DND-41 (cell line): ENCODE measurements around the gene HNRNPA2B1.

Source experiments
- ATAC-seq: fragments of 200-7000 bp; cut with Tn5 transposase; 3 replicates; pipeline ENCODE4 v1.9.1; 2021; ENCODE audit warnings: low read depth; ENCODE audit not compliant: insufficient read depth
- DNase-seq: peaks from one replicate; pipeline ENCODE4 v3.0.0-alpha.2; 2020
- H2AFZ ChIP-seq: 2 replicates; pipeline ENCODE4 v1.6.0; 2012; ENCODE audit warnings: low read depth, low read length
- H3K27ac ChIP-seq: 2 replicates; pipeline ENCODE4 v1.5.1; 2012; ENCODE audit warnings: low read length, inconsistent platforms
- H3K27me3 ChIP-seq: fragments of 200-600 bp; sonication (generic); 2 replicates; pipeline ENCODE4 v1.6.0; 2012; ENCODE audit warnings: low read length, mild to moderate bottlenecking, inconsistent platforms; ENCODE audit not compliant: insufficient read depth, poor library complexity
- H3K36me3 ChIP-seq: 2 replicates; pipeline ENCODE4 v1.5.1; 2012; ENCODE audit warnings: low read length, inconsistent platforms; ENCODE audit not compliant: insufficient read depth
- H3K4me1 ChIP-seq: 2 replicates; pipeline ENCODE4 v1.5.1; 2012; ENCODE audit warnings: mild to moderate bottlenecking, low read length; ENCODE audit not compliant: insufficient read depth
- H3K4me2 ChIP-seq: 2 replicates; pipeline ENCODE4 v1.6.0; 2012; ENCODE audit warnings: mild to moderate bottlenecking, moderate library complexity, low read length, inconsistent platforms; ENCODE audit not compliant: insufficient read depth
- H3K4me3 ChIP-seq, 2 experiments: fragments of 200-600 bp in 1 of 2; shearing (Covaris generic) in 1 of 2; 2 replicates each; pipeline ENCODE4 v1.5.1; 2012 to 2016; ENCODE audit warnings: inconsistent platforms in 2 of 2, low read length in 2 of 2, mild to moderate bottlenecking in 2 of 2, low read depth in 1 of 2, moderate library complexity in 1 of 2
- H3K79me2 ChIP-seq: 2 replicates; pipeline ENCODE4 v1.6.0; 2012; ENCODE audit warnings: low read length, inconsistent platforms; ENCODE audit not compliant: insufficient read depth
- H3K9ac ChIP-seq: 2 replicates; pipeline ENCODE4 v1.6.0; 2012; ENCODE audit warnings: low read depth, mild to moderate bottlenecking, inconsistent platforms, low read length, moderate library complexity
- H3K9me3 ChIP-seq: 2 replicates; pipeline ENCODE4 v1.5.1; 2012; ENCODE audit warnings: low read length, moderate library complexity, mild to moderate bottlenecking, inconsistent platforms; ENCODE audit not compliant: insufficient read depth, severe bottlenecking
- H4K20me1 ChIP-seq: 2 replicates; pipeline ENCODE4 v1.6.0; 2012; ENCODE audit warnings: low read length; ENCODE audit not compliant: insufficient read depth
- EZH2 ChIP-seq: IDR thresholded peaks from 3 replicates; pipeline ENCODE4 v1.6.1; 2012; ENCODE audit warnings: borderline replicate concordance, low read depth, mild to moderate bottlenecking, moderate library complexity, low read length, inconsistent platforms; ENCODE audit not compliant: severe bottlenecking
- TF ChIP-seq, protein P1 (sequence below): IDR thresholded peaks from 2 replicates; pipeline ENCODE4 v1.5.1; 2012; ENCODE audit warnings: borderline replicate concordance, low read length, moderate library complexity, mild to moderate bottlenecking; ENCODE audit not compliant: poor library complexity, severe bottlenecking; ENCODE audit errors: extremely low read depth

The HNRNPA2B1 gene

GRCh38 chr7:26213807-26214515, 13.4 kb upstream of the HNRNPA2B1 start:
- TF ChIP-seq, protein P1, sequence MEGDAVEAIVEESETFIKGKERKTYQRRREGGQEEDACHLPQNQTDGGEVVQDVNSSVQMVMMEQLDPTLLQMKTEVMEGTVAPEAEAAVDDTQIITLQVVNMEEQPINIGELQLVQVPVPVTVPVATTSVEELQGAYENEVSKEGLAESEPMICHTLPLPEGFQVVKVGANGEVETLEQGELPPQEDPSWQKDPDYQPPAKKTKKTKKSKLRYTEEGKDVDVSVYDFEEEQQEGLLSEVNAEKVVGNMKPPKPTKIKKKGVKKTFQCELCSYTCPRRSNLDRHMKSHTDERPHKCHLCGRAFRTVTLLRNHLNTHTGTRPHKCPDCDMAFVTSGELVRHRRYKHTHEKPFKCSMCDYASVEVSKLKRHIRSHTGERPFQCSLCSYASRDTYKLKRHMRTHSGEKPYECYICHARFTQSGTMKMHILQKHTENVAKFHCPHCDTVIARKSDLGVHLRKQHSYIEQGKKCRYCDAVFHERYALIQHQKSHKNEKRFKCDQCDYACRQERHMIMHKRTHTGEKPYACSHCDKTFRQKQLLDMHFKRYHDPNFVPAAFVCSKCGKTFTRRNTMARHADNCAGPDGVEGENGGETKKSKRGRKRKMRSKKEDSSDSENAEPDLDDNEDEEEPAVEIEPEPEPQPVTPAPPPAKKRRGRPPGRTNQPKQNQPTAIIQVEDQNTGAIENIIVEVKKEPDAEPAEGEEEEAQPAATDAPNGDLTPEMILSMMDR: no peak
- TF ChIP-seq EZH2: no peak
- ATAC-seq: peak; percentile 23; the same call in 1 of the 3 replicates
- H3K9ac ChIP-seq: no peak overlapping the region

DNA sequence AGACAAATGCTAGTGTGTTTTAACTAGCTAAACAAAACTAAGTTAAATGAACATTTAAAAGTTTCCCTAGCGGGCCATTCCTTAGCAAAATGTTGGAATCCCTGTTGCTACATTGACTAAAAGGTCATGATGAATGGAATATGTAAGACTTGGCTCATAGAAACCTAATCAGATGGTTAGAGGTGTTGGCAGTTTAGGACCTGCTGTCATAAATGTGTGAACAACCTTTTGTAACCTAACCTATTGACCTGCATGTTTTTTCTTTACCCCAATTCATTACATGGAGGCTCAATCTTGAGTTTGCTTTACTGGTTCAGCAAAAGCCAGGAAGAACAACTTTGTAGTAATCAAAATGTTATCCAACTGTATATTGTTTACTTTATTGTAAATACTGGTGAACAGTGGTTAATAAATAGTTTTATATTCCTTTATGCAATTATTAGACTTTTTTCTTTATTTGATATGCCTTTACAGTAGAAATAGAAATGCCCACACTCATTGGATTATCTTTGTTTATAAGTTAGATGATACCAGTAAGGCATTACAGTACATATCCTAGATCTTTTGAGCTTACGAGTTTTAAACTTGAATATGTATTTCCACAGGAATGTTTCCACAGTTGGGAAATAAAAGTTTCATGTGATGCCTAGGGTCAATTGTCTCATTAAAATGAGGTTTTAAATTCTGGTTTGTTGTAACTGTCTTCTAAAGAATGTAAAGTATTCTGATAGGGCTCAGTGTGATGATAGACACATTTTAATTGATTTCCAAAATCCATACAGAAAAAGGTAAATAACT, 12.6 kb upstream of the HNRNPA2B1 start:
- H3K4me2 ChIP-seq: no peak overlapping the region
- H3K4me1 ChIP-seq: peaks cover 9% of the 10 kb centered on the region; the same call in 1 of the 2 replicates
- peaks cover 26% of the 10 kb centered on the region; the same call in 1 of the 2 replicates for H4K20me1 ChIP-seq
- ATAC-seq: no peak
- H3K9ac ChIP-seq: no peak overlapping the region
- H3K4me3 ChIP-seq: no peak overlapping the region
- no peak for DNase-seq
- no peak overlapping the region for H3K27ac ChIP-seq
- H3K79me2 ChIP-seq: peaks cover 33% of the 10 kb centered on the region
- TF ChIP-seq, protein P1: no peak
- no peak for TF ChIP-seq EZH2
- peaks cover 49% of the 10 kb centered on the region for H3K36me3 ChIP-seq
- H3K27me3 ChIP-seq: no peaks in the 10 kb centered on the region
- H2AFZ ChIP-seq: no peak overlapping the region
- H3K9me3 ChIP-seq: no peaks in the 10 kb centered on the region

More at GRCh38 chr7:26213807-26214515, 13.4 kb upstream of the HNRNPA2B1 start:
- Histone ChIP-seq H3K4me1 (peaks cover 8% of the 10 kb centered on the region; the same call in 1 of the 2 replicates), H4K20me1 (peaks cover 24% of the 10 kb centered on the region; the same call in 1 of the 2 replicates), H3K27me3 (no peaks in the 10 kb centered on the region), H3K4me2 (no peak overlapping the region), H3K27ac (no peak overlapping the region), H3K9me3 (no peaks in the 10 kb centered on the region), H2AFZ (no peak overlapping the region), H3K4me3 (no peak overlapping the region), H3K79me2 (peaks cover 26% of the 10 kb centered on the region), H3K36me3 (peaks cover 42% of the 10 kb centered on the region)
- DNase-seq: no peak

DNA sequence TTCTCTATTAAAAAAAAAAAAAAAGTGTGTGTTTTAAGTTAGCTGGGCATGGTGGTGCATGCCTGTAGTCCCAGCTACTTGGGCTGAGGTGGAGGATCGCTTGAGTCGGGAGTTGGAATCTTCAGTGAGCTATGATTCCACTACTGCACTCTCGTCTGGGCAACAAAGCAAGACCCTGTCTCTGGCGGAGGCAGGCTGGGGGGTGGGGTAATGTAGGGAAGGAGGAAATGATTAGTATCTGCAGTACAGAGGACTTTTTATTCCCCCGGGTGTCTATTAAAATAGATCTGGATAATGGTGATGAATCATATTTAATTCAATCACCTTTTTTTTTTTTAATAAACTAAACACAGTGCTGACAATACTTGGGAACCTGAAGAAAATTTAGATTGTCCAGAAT, 7.5 kb upstream of the HNRNPA2B1 start:
- Histone ChIP-seq H3K4me3 (no peak overlapping the region), H3K4me1 (peaks cover 53% of the 10 kb centered on the region), H3K27me3 (no peaks in the 10 kb centered on the region), H3K27ac (no peak overlapping the region), H3K9ac (no peak overlapping the region), H4K20me1 (peaks cover 76% of the 10 kb centered on the region), H3K79me2 (peaks cover 83% of the 10 kb centered on the region), H3K9me3 (no peaks in the 10 kb centered on the region), H3K4me2 (peak overlapping the region; percentile 72; the same call in 1 of the 2 replicates), H3K36me3 (peaks cover 95% of the 10 kb centered on the region), H2AFZ (no peak overlapping the region)
- ATAC-seq (no peak), DNase-seq (no peak)
- no peak for TF ChIP-seq EZH2
- TF ChIP-seq, protein P1: no peak
